Thyroid gland (tissue), 4 donors: Measurements from ENCODE around the gene SULT1C2.

ENCODE experiments used
- POLR2A ChIP-seq, 2 donors: fragments of 450-650 bp; IDR thresholded peaks; one replicate each; pipeline ENCODE4 v1.6.1; 2017; ENCODE audit warnings: antibody characterized with exemption in 2 of 2, mild to moderate bottlenecking in 2 of 2, moderate library complexity in 1 of 2
- TF ChIP-seq, protein P1 (sequence below), 6 experiments: fragments of 200-600 bp in 3 of 6; fragments of 450-650 bp in 3 of 6; sonication (generic) in 3 of 6; IDR thresholded peaks; one replicate each; pipeline ENCODE4 v1.5.1; 2016 to 2019; ENCODE audit warnings: antibody characterized with exemption in 6 of 6, mild to moderate bottlenecking in 2 of 6, inconsistent platforms in 1 of 6, moderate library complexity in 1 of 6

DNA sequence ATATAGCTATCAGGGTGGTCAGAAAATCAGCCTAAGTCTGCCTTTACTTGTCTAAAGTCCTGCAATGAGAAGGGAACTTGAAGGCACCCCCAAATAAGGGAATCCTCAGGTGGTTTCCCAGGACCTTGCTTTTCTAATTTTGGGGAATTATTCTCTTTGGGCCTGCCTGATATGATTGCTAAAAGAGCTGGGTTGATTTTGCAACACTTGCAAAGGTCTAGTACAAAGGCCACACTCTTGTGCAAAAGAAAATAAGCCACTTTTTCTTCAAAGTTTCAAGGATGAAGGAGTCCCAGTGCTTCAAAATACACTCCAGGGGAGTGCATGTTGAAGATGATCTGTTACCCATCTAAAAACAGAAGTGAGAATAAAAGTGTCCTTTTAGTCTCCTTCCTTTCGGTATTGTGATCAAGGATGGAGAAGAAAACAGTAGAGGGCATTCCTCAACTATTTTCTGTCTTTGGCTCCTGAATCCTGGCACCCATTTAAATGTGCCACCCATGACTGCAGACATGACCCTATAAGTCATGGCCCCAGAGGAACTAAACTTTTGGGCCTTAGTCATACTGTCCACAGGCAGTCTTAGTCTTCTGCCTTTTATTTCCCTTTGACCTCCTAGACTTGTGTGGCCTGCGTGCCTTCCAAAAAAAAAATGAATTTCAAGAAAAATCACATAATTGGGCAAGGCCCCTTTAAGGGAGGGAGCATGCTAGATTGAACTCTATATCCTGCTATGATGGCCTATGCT lies 43.9 kb upstream of the SULT1C2 start:
- TF ChIP-seq, protein P1, sequence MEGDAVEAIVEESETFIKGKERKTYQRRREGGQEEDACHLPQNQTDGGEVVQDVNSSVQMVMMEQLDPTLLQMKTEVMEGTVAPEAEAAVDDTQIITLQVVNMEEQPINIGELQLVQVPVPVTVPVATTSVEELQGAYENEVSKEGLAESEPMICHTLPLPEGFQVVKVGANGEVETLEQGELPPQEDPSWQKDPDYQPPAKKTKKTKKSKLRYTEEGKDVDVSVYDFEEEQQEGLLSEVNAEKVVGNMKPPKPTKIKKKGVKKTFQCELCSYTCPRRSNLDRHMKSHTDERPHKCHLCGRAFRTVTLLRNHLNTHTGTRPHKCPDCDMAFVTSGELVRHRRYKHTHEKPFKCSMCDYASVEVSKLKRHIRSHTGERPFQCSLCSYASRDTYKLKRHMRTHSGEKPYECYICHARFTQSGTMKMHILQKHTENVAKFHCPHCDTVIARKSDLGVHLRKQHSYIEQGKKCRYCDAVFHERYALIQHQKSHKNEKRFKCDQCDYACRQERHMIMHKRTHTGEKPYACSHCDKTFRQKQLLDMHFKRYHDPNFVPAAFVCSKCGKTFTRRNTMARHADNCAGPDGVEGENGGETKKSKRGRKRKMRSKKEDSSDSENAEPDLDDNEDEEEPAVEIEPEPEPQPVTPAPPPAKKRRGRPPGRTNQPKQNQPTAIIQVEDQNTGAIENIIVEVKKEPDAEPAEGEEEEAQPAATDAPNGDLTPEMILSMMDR (IDR thresholded peaks at IDR 0.05): no peak
- no peak for TF ChIP-seq POLR2A (IDR thresholded peaks at IDR 0.05)
